ENCODE measurements around the gene VWC2L.

DNA sequence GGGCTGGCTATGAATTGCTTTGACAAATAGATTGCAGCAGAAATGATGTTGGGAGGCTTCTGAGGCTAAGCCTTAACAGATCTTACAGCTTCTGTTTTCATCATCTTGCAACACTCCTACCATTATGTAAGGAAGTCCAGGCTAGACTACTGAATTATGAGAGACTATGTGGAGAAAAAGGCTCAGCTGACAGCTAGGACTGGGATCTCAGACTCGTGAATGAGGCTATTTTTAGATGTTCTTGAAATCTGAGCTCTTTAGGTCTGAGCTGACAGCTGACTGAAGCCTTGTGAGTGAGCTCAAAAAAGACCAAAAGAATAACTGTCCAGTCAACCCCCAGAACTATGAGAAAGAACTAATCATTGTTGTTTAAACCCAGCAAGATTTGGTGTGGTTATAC is 70.3 kb downstream of the VWC2L start:
- TF ChIP-seq, protein P1, sequence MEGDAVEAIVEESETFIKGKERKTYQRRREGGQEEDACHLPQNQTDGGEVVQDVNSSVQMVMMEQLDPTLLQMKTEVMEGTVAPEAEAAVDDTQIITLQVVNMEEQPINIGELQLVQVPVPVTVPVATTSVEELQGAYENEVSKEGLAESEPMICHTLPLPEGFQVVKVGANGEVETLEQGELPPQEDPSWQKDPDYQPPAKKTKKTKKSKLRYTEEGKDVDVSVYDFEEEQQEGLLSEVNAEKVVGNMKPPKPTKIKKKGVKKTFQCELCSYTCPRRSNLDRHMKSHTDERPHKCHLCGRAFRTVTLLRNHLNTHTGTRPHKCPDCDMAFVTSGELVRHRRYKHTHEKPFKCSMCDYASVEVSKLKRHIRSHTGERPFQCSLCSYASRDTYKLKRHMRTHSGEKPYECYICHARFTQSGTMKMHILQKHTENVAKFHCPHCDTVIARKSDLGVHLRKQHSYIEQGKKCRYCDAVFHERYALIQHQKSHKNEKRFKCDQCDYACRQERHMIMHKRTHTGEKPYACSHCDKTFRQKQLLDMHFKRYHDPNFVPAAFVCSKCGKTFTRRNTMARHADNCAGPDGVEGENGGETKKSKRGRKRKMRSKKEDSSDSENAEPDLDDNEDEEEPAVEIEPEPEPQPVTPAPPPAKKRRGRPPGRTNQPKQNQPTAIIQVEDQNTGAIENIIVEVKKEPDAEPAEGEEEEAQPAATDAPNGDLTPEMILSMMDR (IDR thresholded peaks at IDR 0.05), result no peak
- TF ChIP-seq EP300 (IDR thresholded peaks at IDR 0.05; ENCODE audit: low read depth) (no peak), POLR2A (IDR thresholded peaks at IDR 0.05) (no peak), POLR2AphosphoS5 (IDR thresholded peaks at IDR 0.05) (no peak)

All from transverse colon (tissue), 4 donors.